PC-9 (cell line): Measurements from ENCODE around the gene OLFML2A.

Experiments
- EZH2 ChIP-seq: fragments of 200-600 bp; sonication (generic); IDR thresholded peaks from 2 replicates; pipeline ENCODE4 v1.8.0; 2017; ENCODE audit warnings: antibody characterized with exemption, low read depth
- TF ChIP-seq, protein P1 (sequence below): fragments of 200-600 bp; sonication (generic); conservative IDR thresholded peaks from 2 replicates; pipeline ENCODE4 v1.6.1; 2017; ENCODE audit warnings: mixed run types, antibody characterized with exemption, mild to moderate bottlenecking, moderate library complexity

DNA sequence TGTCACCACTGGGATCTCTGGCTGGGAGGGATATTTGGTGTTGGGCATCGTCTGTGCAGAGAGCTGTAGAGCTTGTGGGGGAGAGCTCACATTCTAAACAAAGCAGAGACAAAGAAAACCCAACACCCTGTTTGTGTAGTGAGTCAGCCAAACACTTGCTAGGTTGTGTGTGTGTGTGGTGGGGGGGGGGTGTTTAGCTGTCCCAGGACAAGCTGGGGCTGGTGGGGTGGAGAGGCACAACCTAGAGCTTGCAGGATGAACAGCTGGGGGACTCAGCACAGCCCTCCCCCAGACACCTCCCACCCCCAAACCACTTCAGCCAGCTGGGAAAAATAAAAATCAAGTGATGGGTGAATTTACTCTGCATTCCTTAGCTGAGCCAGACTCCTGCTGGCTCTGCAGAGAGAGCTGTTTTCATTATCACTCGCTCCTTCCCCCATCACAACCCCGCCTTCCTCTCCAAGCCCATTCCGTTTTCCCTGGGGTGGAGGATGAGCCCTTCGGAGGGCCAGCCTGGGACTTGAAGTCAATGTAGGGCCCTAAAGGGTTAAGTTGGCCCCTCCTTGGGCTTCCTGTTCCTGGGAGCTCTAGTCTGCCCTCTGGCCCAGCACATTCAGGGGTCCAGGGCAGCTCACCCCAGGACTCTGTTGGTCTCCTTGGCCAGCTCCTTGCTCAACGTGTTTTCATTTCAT lies 2.6 kb downstream of the OLFML2A start:
- TF ChIP-seq, protein P1, sequence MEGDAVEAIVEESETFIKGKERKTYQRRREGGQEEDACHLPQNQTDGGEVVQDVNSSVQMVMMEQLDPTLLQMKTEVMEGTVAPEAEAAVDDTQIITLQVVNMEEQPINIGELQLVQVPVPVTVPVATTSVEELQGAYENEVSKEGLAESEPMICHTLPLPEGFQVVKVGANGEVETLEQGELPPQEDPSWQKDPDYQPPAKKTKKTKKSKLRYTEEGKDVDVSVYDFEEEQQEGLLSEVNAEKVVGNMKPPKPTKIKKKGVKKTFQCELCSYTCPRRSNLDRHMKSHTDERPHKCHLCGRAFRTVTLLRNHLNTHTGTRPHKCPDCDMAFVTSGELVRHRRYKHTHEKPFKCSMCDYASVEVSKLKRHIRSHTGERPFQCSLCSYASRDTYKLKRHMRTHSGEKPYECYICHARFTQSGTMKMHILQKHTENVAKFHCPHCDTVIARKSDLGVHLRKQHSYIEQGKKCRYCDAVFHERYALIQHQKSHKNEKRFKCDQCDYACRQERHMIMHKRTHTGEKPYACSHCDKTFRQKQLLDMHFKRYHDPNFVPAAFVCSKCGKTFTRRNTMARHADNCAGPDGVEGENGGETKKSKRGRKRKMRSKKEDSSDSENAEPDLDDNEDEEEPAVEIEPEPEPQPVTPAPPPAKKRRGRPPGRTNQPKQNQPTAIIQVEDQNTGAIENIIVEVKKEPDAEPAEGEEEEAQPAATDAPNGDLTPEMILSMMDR: no peak
- no peak for TF ChIP-seq EZH2
